Cerebellar cortex (tissue), 1 donor: Measurements from ENCODE around the gene DYRK1A.

Experiments used
- DNase-seq: peaks from one replicate; pipeline ENCODE4 v3.0.0-alpha.2; 2015; ENCODE audit warnings: low spot score

Gene DYRK1A

GRCh38 chr21:37550618-37551330, 184.2 kb downstream of the DYRK1A start:
- DNase-seq, result no peak

GRCh38 chr21:37551331-37551992, 184.9 kb downstream of the DYRK1A start:
- DNase-seq, result peak; percentile 48

GRCh38 chr21:37551993-37552355, 185.4 kb downstream of the DYRK1A start:
- DNase-seq, result no peak

GRCh38 chr21:37552496-37553029, 186.0 kb downstream of the DYRK1A start:
- DNase-seq, result no peak

- DNase-seq, result no peak
Observed at GRCh38 chr21:37553078-37553481, 186.5 kb downstream of the DYRK1A start.

GRCh38 chr21:37554661-37555379, 188.2 kb downstream of the DYRK1A start:
- no peak for DNase-seq

GRCh38 chr21:37555672-37556261, 189.2 kb downstream of the DYRK1A start:
- DNase-seq, result no peak

- DNase-seq, result no peak
Observed at GRCh38 chr21:37557261-37557950, 190.8 kb downstream of the DYRK1A start.

- no peak for DNase-seq
Observed at GRCh38 chr21:37558676-37559211, 192.2 kb downstream of the DYRK1A start.

- DNase-seq, result no peak
Observed at GRCh38 chr21:37560385-37560784, 193.8 kb downstream of the DYRK1A start.

- DNase-seq, result no peak
Observed at GRCh38 chr21:37561506-37561905, 194.9 kb downstream of the DYRK1A start.

GRCh38 chr21:37561941-37562919, 195.7 kb downstream of the DYRK1A start:
- no peak for DNase-seq

GRCh38 chr21:37562920-37563640, 196.5 kb downstream of the DYRK1A start:
- DNase-seq, result no peak

GRCh38 chr21:37563641-37564340, 197.2 kb downstream of the DYRK1A start:
- peak; percentile 89 for DNase-seq

GRCh38 chr21:37564341-37564923, 197.9 kb downstream of the DYRK1A start:
- peak; percentile 82 for DNase-seq

GRCh38 chr21:37564924-37565529, 198.5 kb downstream of the DYRK1A start:
- DNase-seq, result no peak

GRCh38 chr21:37565530-37566223, 199.1 kb downstream of the DYRK1A start:
- no peak for DNase-seq
